SIG-M5 treated with dmso at 0.1 percent for 504 hours (cell line): ENCODE measurements around the gene MTIF2.
"Not testable (repeated sequence)": the region's sequence is repeated elsewhere in the genome, so short reads cannot be mapped to it uniquely, and the experiment has no call there.

Experiments
- DNase-seq: peaks from one replicate; lab custom pipeline; 2025; ENCODE audit not compliant: unreplicated experiment; lab: John Stamatoyannopoulos, UW

MTIF2 gene

DNA sequence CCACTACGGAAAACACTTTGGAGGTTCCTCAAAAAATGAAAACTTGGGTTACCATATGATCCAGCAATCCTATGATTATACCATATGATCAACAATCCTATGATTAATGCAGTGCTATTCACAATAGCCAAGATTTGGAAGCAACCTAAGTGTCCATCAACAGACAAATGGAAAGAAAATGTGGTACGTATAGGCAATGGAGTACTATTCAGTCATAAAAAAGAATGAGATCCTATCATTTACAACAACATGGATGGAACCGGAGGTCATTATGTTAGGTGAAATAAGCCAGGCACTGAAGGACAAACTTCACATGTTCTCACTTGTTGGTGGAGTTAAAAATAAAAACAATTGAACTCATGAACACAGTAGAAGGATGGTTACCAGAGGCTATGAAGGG, 64.5 kb downstream of the MTIF2 start:
- DNase-seq: no peak

DNA sequence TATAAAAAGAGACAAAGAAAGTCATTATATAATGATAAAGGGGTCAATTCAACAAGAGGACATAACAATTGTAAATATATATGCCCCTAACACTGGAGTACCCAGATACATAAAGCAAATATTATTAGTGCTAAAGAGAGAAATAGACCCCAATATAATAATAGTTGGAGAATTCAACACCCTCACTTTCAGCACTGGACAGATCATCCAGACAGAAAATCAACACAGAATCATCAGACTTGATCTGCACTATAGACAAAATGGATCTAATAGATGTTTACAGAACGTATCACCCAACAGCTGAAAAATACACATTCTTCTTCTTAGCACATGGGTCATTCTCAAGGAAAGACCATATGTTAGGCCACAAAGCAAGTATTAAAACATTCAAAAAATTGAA, 68.6 kb downstream of the MTIF2 start:
- no peak for DNase-seq

DNA sequence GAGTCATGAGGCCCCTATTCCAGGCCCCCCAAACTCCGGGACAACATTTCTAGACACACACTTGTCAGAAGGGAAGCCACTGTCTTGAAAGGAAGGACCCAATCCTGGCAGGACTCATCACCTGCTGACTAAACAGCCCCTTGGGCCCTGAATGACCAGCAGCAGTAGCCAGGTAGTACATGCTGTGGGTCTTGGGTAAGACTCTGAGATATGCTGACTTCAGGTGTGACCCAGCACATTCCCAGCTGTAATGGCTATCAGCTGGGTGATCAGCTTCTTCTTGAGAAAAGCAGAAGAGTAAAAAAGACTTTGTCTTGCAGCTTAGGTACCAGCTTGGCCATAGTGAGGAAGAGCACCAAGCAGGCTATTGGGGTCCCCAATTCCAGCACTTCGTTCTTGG, 72.5 kb downstream of the MTIF2 start:
- DNase-seq: no peak

DNA sequence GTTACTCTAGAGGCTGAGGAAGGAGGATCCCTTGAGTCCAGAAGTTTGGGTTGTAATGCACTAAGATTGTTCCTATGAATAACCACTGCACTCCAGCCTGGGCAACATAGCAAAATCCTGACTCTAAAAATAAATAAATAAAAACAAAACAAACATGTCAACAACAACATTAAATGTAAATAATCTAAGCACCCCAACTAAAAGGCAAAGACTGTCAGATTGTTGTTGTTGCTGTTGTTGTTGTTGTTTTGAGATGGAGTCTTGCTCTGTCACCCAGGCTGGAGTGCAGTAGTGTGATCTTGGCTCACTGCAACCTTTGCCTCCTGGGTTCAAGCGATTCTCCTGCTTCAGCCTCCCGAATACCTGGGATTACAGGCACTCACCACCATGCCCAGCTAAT, 77.1 kb downstream of the MTIF2 start:
- not testable (repeated sequence) for DNase-seq

DNA sequence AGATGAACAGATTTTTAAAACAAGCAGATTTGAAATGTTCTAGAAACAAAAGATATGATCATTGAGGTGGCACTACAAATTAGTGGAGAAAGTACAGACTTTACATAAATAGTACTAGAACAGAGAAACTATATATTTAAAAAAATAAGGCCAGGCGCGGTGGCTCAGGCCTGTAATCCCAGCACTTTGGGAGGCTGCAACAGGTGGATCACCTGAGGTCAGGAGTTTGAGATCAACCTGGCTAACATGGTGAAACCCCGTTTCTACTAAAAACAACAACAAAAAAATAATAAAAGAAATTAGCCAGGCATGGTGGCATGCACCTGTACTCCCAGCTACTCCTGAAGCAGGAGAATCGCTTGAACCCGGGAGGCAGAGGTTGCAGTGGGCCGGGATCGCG, 82.2 kb downstream of the MTIF2 start:
- DNase-seq: not testable (repeated sequence)
